DND-41 (cell line): ENCODE results near the gene NRXN3.

Experiments
- ATAC-seq: fragments of 200-7000 bp; cut with Tn5 transposase; 3 replicates; pipeline ENCODE4 v1.9.1; 2021; ENCODE audit warnings: low read depth; ENCODE audit not compliant: insufficient read depth
- DNase-seq: peaks from one replicate; pipeline ENCODE4 v3.0.0-alpha.2; 2020
- H2AFZ ChIP-seq: 2 replicates; pipeline ENCODE4 v1.6.0; 2012; ENCODE audit warnings: low read depth, low read length
- H3K27ac ChIP-seq: 2 replicates; pipeline ENCODE4 v1.5.1; 2012; ENCODE audit warnings: low read length, inconsistent platforms
- H3K27me3 ChIP-seq: fragments of 200-600 bp; sonication (generic); 2 replicates; pipeline ENCODE4 v1.6.0; 2012; ENCODE audit warnings: low read length, mild to moderate bottlenecking, inconsistent platforms; ENCODE audit not compliant: insufficient read depth, poor library complexity
- H3K36me3 ChIP-seq: 2 replicates; pipeline ENCODE4 v1.5.1; 2012; ENCODE audit warnings: low read length, inconsistent platforms; ENCODE audit not compliant: insufficient read depth
- H3K4me1 ChIP-seq: 2 replicates; pipeline ENCODE4 v1.5.1; 2012; ENCODE audit warnings: mild to moderate bottlenecking, low read length; ENCODE audit not compliant: insufficient read depth
- H3K4me2 ChIP-seq: 2 replicates; pipeline ENCODE4 v1.6.0; 2012; ENCODE audit warnings: mild to moderate bottlenecking, moderate library complexity, low read length, inconsistent platforms; ENCODE audit not compliant: insufficient read depth
- H3K4me3 ChIP-seq, 2 experiments: fragments of 200-600 bp in 1 of 2; shearing (Covaris generic) in 1 of 2; 2 replicates each; pipeline ENCODE4 v1.5.1; 2012 to 2016; ENCODE audit warnings: inconsistent platforms in 2 of 2, low read length in 2 of 2, mild to moderate bottlenecking in 2 of 2, low read depth in 1 of 2, moderate library complexity in 1 of 2
- H3K79me2 ChIP-seq: 2 replicates; pipeline ENCODE4 v1.6.0; 2012; ENCODE audit warnings: low read length, inconsistent platforms; ENCODE audit not compliant: insufficient read depth
- H3K9ac ChIP-seq: 2 replicates; pipeline ENCODE4 v1.6.0; 2012; ENCODE audit warnings: low read depth, mild to moderate bottlenecking, inconsistent platforms, low read length, moderate library complexity
- H3K9me3 ChIP-seq: 2 replicates; pipeline ENCODE4 v1.5.1; 2012; ENCODE audit warnings: low read length, moderate library complexity, mild to moderate bottlenecking, inconsistent platforms; ENCODE audit not compliant: insufficient read depth, severe bottlenecking
- H4K20me1 ChIP-seq: 2 replicates; pipeline ENCODE4 v1.6.0; 2012; ENCODE audit warnings: low read length; ENCODE audit not compliant: insufficient read depth
- CTCF ChIP-seq: IDR thresholded peaks from 2 replicates; pipeline ENCODE4 v1.5.1; 2012; ENCODE audit warnings: borderline replicate concordance, low read length, moderate library complexity, mild to moderate bottlenecking; ENCODE audit not compliant: poor library complexity, severe bottlenecking; ENCODE audit errors: extremely low read depth
- EZH2 ChIP-seq: IDR thresholded peaks from 3 replicates; pipeline ENCODE4 v1.6.1; 2012; ENCODE audit warnings: borderline replicate concordance, low read depth, mild to moderate bottlenecking, moderate library complexity, low read length, inconsistent platforms; ENCODE audit not compliant: severe bottlenecking

Gene NRXN3

GRCh38 chr14:79111987-79112501, 941.9 kb downstream of the NRXN3 start:
- H3K27ac ChIP-seq: no peak overlapping the region
- H4K20me1 ChIP-seq: no peaks in the 10 kb centered on the region
- no peaks in the 10 kb centered on the region for H3K27me3 ChIP-seq
- no peaks in the 10 kb centered on the region for H3K36me3 ChIP-seq
- H3K4me2 ChIP-seq: no peak overlapping the region
- TF ChIP-seq CTCF (no peak), EZH2 (no peak)
- no peak for DNase-seq
- H2AFZ ChIP-seq: no peak overlapping the region
- ATAC-seq: no peak
- H3K9ac ChIP-seq: no peak overlapping the region
- H3K79me2 ChIP-seq: no peaks in the 10 kb centered on the region
- no peaks in the 10 kb centered on the region for H3K4me1 ChIP-seq
- no peak overlapping the region for H3K4me3 ChIP-seq
- H3K9me3 ChIP-seq: no peaks in the 10 kb centered on the region

- Histone ChIP-seq H3K27me3 (no peaks in the 10 kb centered on the region), H3K4me1 (no peaks in the 10 kb centered on the region), H3K4me3 (no peak overlapping the region), H3K27ac (no peak overlapping the region), H3K36me3 (no peaks in the 10 kb centered on the region), H3K9ac (no peak overlapping the region), H2AFZ (no peak overlapping the region), H4K20me1 (no peaks in the 10 kb centered on the region), H3K79me2 (no peaks in the 10 kb centered on the region), H3K4me2 (no peak overlapping the region), H3K9me3 (no peaks in the 10 kb centered on the region)
- TF ChIP-seq CTCF: no peak
- TF ChIP-seq EZH2: no peak
- ATAC-seq: no peak
- DNase-seq: no peak
These were observed 947.4 kb downstream of the NRXN3 start for GRCh38 chr14:79117561-79117960.

DNA sequence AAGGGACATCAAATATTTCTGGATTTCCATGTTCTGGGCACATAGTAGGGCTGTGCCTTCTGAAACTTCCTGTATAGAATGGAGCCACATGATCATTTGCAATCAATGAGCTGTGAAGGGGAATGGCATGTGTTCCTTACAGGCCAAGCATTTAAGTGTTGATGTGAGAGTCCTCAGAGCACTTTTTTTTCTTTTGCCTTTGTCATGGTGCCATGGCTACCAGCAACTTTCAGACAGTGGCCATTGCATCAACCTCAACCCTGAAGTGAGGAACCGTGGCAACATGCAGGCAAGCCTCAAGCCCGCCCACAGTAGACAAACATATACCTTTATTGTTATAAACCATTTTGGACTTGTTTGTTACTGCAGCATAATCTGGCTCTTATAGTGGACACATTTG, 948.1 kb downstream of the NRXN3 start:
- H4K20me1 ChIP-seq: no peaks in the 10 kb centered on the region
- H2AFZ ChIP-seq: no peak overlapping the region
- no peak for TF ChIP-seq EZH2
- no peak for TF ChIP-seq CTCF
- H3K4me3 ChIP-seq: no peak overlapping the region
- DNase-seq (no peak), ATAC-seq (no peak)
- H3K27me3 ChIP-seq: no peaks in the 10 kb centered on the region
- H3K9me3 ChIP-seq: no peaks in the 10 kb centered on the region
- no peaks in the 10 kb centered on the region for H3K79me2 ChIP-seq
- H3K36me3 ChIP-seq: no peaks in the 10 kb centered on the region
- no peak overlapping the region for H3K27ac ChIP-seq
- H3K9ac ChIP-seq: no peak overlapping the region
- no peak overlapping the region for H3K4me2 ChIP-seq
- no peaks in the 10 kb centered on the region for H3K4me1 ChIP-seq

- TF ChIP-seq EZH2: no peak
- no peak for TF ChIP-seq CTCF
- no peaks in the 10 kb centered on the region for H4K20me1 ChIP-seq
- no peak overlapping the region for H3K27ac ChIP-seq
- H3K9me3 ChIP-seq: no peaks in the 10 kb centered on the region
- H3K4me1 ChIP-seq: no peaks in the 10 kb centered on the region
- no peak overlapping the region for H3K4me2 ChIP-seq
- no peak for DNase-seq
- H2AFZ ChIP-seq: no peak overlapping the region
- no peaks in the 10 kb centered on the region for H3K27me3 ChIP-seq
- H3K79me2 ChIP-seq: no peaks in the 10 kb centered on the region
- no peaks in the 10 kb centered on the region for H3K36me3 ChIP-seq
- ATAC-seq: no peak
- H3K9ac ChIP-seq: no peak overlapping the region
- no peak overlapping the region for H3K4me3 ChIP-seq
These were observed 964.2 kb downstream of the NRXN3 start for GRCh38 chr14:79134361-79134760.
